Lower leg skin (tissue), 3 donors: ENCODE results near the gene PDE3B.
"Not testable (repeated sequence)": the region's sequence is repeated elsewhere in the genome, so short reads cannot be mapped to it uniquely, and the experiment has no call there.

Source experiments
- POLR2A ChIP-seq, 2 donors: fragments of 450-650 bp; IDR thresholded peaks; one replicate each; pipeline ENCODE4 v1.6.1; 2016 to 2017; ENCODE audit warnings: antibody characterized with exemption in 2 of 2, mild to moderate bottlenecking in 1 of 2, moderate library complexity in 1 of 2
- TF ChIP-seq, protein P1 (sequence below), 3 donors: fragments of 450-650 bp; IDR thresholded peaks; one replicate each; pipeline ENCODE4 v1.5.1; 2016; ENCODE audit warnings: antibody characterized with exemption in 3 of 3, mild to moderate bottlenecking in 3 of 3, moderate library complexity in 2 of 3

DNA sequence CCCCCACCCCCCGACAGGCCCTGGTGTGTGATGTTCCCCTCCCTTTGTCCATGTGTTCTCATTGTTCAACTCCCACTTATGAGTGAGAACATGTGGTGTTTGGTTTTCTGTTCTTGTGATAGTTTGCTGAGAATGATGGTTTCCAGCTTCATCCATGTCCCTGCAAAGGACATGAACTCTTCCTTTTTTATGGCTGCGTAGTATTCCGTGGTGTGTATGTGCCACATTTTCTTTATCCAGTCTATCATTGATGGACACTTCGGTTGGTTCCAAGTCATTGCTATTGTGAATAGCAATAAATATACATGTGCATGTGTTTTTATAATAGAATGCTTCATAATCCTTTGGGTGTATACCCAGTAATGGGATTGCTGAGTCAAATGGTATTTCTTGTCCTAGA lies 152.4 kb downstream of the PDE3B start:
- TF ChIP-seq, protein P1, sequence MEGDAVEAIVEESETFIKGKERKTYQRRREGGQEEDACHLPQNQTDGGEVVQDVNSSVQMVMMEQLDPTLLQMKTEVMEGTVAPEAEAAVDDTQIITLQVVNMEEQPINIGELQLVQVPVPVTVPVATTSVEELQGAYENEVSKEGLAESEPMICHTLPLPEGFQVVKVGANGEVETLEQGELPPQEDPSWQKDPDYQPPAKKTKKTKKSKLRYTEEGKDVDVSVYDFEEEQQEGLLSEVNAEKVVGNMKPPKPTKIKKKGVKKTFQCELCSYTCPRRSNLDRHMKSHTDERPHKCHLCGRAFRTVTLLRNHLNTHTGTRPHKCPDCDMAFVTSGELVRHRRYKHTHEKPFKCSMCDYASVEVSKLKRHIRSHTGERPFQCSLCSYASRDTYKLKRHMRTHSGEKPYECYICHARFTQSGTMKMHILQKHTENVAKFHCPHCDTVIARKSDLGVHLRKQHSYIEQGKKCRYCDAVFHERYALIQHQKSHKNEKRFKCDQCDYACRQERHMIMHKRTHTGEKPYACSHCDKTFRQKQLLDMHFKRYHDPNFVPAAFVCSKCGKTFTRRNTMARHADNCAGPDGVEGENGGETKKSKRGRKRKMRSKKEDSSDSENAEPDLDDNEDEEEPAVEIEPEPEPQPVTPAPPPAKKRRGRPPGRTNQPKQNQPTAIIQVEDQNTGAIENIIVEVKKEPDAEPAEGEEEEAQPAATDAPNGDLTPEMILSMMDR (IDR thresholded peaks at IDR 0.05), result not testable (repeated sequence)
- TF ChIP-seq POLR2A (IDR thresholded peaks at IDR 0.05), result not testable (repeated sequence)
